Psoas muscle (tissue), 8 donors: ENCODE measurements around the gene ZFP69B. TPM values are rescaled to one million over a fixed set of nuclear protein-coding genes. Genes with fewer than 3 reads are reported as not detected.

ENCODE experiments used
- ATAC-seq, 4 donors: fragments of 200-7000 bp; cut with Tn5 transposase; one replicate each; pipeline ENCODE4 v1.9.1; 2020; ENCODE audit warnings: moderate library complexity in 3 of 4, mild to moderate bottlenecking in 2 of 4
- DNase-seq, 2 donors: peaks; one replicate each; pipeline ENCODE4 v3.0.0-alpha.2; 2020
- H3K27ac ChIP-seq: fragments of 200-600 bp; one replicate; pipeline ENCODE4 v1.8.0; 2022
- H3K27me3 ChIP-seq, 3 donors: fragments of 200-600 bp in 1 of 3; one replicate each; pipeline versions ENCODE4 v1.6.1 to v1.8.0; 2013 to 2022; ENCODE audit warnings: low read length in 2 of 3, mild to moderate bottlenecking in 2 of 3, moderate library complexity in 1 of 3; ENCODE audit not compliant: insufficient read depth in 3 of 3
- H3K36me3 ChIP-seq, 2 donors: fragments of 200-600 bp in 1 of 2; one replicate each; pipeline versions ENCODE4 v1.6.1 to v1.8.0; 2013 to 2022; ENCODE audit warnings: low read depth in 1 of 2, mild to moderate bottlenecking in 1 of 2, moderate library complexity in 1 of 2; ENCODE audit not compliant: insufficient read depth in 1 of 2
- H3K4me1 ChIP-seq: fragments of 200-600 bp; one replicate; pipeline ENCODE4 v1.8.0; 2022
- H3K4me3 ChIP-seq: fragments of 200-600 bp; one replicate; pipeline ENCODE4 v1.8.0; 2022; ENCODE audit warnings: mild to moderate bottlenecking
- H3K9me3 ChIP-seq: fragments of 200-600 bp; one replicate; pipeline ENCODE4 v1.8.0; 2022
- WGBS, 3 donors: extraction: QIAGEN DNeasy Blood & Tissue Kit; methylation state at CpG; one replicate each; pipeline versions ENCODE4 v1.1.6 to v1.1.7; 2013; 5-methylcytosine and 5-hydroxymethylcytosine counted together
- intact Hi-C, 2 donors: fragments of 100-400 bp; cut with DNase I; formaldehyde crosslinking; loops; one replicate each; pipeline versions ENCODE4 v1.11.0 to v1.14.2; 2022
- polyA plus RNA-seq, 3 donors: library from polyadenylated mRNA; stranded (reverse); fragments of 200-250 nt; gene quantifications; one replicate each; pipeline ENCODE4 v1.2.3, GENCODE V29; 2013
- total RNA-seq, 4 donors: library from RNA; stranded (reverse); fragmentation: NEBNext Ultra II Directional in 2 of 4; extraction: Animal tissue kit (Norgen Biotek cat#: 25700) in 2 of 4; gene quantifications; one replicate each; pipeline versions ENCODE4 v1.2.1 to v1.2.4, GENCODE V29; 2021 to 2023
- TF ChIP-seq, protein P1 (sequence below): fragments of 200-600 bp; IDR thresholded peaks from one replicate; pipeline ENCODE4 v1.8.0; 2022; ENCODE audit warnings: antibody characterized with exemption
- donor health status: healthy with polysubstance abuse.
- donor health status: DM: no; HTN: no; CAD: no; lungs with moderate emphysema.
- donor health status: Bipolar disorder and iron deficiency.
- donor health status: healthy.
- donor health status: DM: yes; HTN: yes; CAD: no.
- donor health status: DM: no; HTN: no; CAD: no.
- donor health status: DM: no; HTN: no; CAD: no.
- donor health status: DM: yes; HTN: yes; CAD: no.

The ZFP69B gene
- total and polyA plus RNA-seq, 7 donors: 0.25 to 1.4 (median 0.54) TPM

GRCh38 chr1:40454873-40455272 is 4.6 kb downstream of the ZFP69B start:
- ATAC-seq (no peak), DNase-seq (no peak)
- 58 to 96% (median 92%) methylated on average over 1 of the region's 1 CpG for WGBS, 3 donors
- no peaks in the 10 kb centered on the region for H3K4me1 ChIP-seq
- no peak overlapping the region for H3K4me3 ChIP-seq
- H3K27me3 ChIP-seq: no peaks in the 10 kb centered on the region
- intact Hi-C loops: no loop called here
- H3K36me3 ChIP-seq: peaks cover 3 to 13% of the 10 kb centered on the region in 2 donors
- no peak overlapping the region for H3K27ac ChIP-seq
- TF ChIP-seq, protein P1, sequence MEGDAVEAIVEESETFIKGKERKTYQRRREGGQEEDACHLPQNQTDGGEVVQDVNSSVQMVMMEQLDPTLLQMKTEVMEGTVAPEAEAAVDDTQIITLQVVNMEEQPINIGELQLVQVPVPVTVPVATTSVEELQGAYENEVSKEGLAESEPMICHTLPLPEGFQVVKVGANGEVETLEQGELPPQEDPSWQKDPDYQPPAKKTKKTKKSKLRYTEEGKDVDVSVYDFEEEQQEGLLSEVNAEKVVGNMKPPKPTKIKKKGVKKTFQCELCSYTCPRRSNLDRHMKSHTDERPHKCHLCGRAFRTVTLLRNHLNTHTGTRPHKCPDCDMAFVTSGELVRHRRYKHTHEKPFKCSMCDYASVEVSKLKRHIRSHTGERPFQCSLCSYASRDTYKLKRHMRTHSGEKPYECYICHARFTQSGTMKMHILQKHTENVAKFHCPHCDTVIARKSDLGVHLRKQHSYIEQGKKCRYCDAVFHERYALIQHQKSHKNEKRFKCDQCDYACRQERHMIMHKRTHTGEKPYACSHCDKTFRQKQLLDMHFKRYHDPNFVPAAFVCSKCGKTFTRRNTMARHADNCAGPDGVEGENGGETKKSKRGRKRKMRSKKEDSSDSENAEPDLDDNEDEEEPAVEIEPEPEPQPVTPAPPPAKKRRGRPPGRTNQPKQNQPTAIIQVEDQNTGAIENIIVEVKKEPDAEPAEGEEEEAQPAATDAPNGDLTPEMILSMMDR: no peak
- H3K9me3 ChIP-seq: peaks cover 43% of the 10 kb centered on the region

GRCh38 chr1:40462956-40463590 is 12.8 kb downstream of the ZFP69B start:
- TF ChIP-seq, protein P1: no peak
- no peaks in the 10 kb centered on the region for H3K27me3 ChIP-seq
- peaks cover 85% of the 10 kb centered on the region for H3K9me3 ChIP-seq
- no peak overlapping the region for H3K27ac ChIP-seq
- WGBS, 3 donors: 92 to 98% (median 97%) methylated on average over 3 of the region's 3 CpGs
- ATAC-seq: no peak
- no peaks in the 10 kb centered on the region for H3K4me1 ChIP-seq
- H3K4me3 ChIP-seq: no peak overlapping the region
- DNase-seq: no peak
- peaks cover 3% of the 10 kb centered on the region in 2 donors for H3K36me3 ChIP-seq
- intact Hi-C loops: no loop called here

- peaks cover 0 to 6% (median 3%) of the 10 kb centered on the region in 3 donors for H3K27me3 ChIP-seq
- H3K4me1 ChIP-seq: no peaks in the 10 kb centered on the region
- ATAC-seq (no peak), DNase-seq (no peak)
- H3K4me3 ChIP-seq: no peak overlapping the region
- H3K27ac ChIP-seq: no peak overlapping the region
- TF ChIP-seq, protein P1: no peak
- intact Hi-C loops: no loop called here
- no peaks in the 10 kb centered on the region for H3K36me3 ChIP-seq
- WGBS, 3 donors: 96 to 98% (median 97%) methylated on average over 2 of the region's 2 CpGs
- H3K9me3 ChIP-seq: peaks cover 33% of the 10 kb centered on the region
Observed at GRCh38 chr1:40469327-40469726, 19.1 kb downstream of the ZFP69B start.

DNA sequence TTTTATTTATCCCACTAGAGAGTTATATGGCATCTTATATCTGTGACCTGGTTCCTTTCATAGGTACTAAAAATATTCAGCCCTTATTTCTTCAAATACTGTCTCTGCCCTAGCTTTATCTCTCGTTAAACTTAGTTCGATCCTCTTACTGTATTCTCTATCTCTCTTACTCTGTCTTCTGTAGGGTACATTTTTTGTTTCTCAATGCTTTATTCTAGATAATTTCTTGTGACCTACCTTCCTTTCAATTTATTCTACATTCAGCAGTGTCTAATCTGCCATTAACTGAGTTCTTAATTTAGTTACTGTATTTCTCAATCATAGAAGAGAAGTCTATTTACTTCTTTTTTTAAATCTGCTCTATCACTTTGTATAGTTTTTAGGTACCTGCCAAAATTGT is 25.0 kb downstream of the ZFP69B start:
- WGBS, 3 donors: 95 to 97% (median 96%) methylated on average over 2 of the region's 2 CpGs

More for the DNA sequence above, 25.0 kb downstream of the ZFP69B start:
- ATAC-seq: no peak
- Histone ChIP-seq H3K27ac (no peak overlapping the region), H3K36me3 (no peaks in the 10 kb centered on the region), H3K9me3 (peaks cover 20% of the 10 kb centered on the region), H3K27me3 (peaks cover 0 to 35% (median 0%) of the 10 kb centered on the region in 3 donors), H3K4me1 (peaks cover 5% of the 10 kb centered on the region), H3K4me3 (no peak overlapping the region)
- no peak for DNase-seq
- TF ChIP-seq, protein P1: no peak
- intact Hi-C loops: no loop called here
